Suppressor macrophage treated with lipopolysaccharide for 4 hours (primary cell): ENCODE results near the gene OR6N1.

ENCODE experiments used
- DNase-seq: peaks from one replicate; pipeline ENCODE4 v3.0.0-alpha.2; 2020

OR6N1 gene

DNA sequence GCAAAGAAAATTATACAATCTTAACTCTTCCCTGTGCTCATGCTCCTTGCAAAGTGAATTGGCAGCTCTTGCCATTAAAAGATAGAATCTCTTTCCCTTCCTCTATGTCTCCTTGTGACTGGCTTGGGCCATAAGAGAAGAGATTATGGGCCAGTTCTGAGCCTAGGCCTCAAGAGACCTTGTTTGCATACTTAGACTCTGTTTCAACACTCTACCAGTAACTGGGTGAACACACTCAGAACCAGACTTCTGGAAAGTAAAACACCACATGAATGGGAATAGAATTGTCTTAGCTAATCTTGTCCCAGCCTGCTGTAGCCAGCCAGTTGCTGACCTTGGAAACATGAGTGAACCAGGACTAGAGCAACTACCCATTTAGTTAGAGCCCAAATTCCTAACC is 36.1 kb downstream of the OR6N1 start:
- DNase-seq: no peak

DNA sequence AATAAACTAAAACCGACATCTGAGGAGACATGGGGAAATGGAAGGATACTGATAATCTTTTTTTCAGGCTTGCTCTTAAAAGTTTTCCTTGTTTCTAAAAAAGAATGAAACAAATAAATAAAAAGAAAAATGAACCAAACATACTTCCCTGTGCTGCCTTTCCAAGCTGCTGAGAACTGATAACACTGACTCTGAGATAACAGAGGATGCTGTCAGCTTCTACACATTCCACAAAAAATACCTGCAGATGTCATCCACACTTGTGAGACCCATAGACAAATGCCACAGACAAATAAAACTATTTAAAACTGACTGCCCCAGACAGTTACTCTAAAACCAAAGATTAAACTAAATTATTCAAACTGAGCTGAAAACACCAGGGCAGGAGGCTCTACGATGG is 39.5 kb downstream of the OR6N1 start:
- DNase-seq: no peak

DNA sequence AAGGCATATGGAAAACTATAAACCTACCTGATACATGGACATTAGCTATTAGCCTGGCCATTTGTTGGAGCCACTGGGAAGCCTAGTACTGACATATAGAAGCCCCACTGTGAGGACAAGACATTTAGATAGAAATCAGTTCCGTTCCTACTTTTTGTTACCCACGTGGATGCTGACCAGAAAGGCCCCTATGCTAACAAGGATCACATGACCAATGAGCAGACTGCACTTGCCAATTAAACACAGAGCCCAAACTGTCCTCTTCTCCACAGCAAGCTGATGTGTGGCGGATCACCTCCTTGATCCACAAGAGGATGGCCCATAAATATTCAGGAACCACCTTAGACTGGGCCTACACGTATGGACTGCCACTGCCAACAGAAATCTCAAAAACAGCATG is 40.3 kb downstream of the OR6N1 start:
- DNase-seq: no peak

DNA sequence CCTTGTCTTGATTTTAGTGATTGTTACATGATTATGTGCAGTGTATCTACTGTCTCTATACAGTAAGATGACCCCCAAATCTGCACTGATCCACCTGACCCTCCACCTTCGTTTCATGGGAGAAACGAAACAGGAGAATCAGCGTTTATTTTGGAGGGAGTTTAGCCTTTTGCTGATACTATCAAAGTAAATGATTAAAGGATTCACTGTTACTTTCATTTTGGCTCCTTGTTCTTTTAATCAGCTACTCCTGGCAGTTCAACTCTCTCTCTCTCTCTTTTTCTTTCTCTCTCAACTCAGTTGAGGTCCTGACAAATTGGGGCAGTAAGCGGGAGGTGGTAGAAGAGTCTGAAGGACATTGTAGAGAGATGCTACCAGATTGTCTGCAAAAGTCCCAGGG is 41.5 kb downstream of the OR6N1 start:
- DNase-seq: no peak

DNA sequence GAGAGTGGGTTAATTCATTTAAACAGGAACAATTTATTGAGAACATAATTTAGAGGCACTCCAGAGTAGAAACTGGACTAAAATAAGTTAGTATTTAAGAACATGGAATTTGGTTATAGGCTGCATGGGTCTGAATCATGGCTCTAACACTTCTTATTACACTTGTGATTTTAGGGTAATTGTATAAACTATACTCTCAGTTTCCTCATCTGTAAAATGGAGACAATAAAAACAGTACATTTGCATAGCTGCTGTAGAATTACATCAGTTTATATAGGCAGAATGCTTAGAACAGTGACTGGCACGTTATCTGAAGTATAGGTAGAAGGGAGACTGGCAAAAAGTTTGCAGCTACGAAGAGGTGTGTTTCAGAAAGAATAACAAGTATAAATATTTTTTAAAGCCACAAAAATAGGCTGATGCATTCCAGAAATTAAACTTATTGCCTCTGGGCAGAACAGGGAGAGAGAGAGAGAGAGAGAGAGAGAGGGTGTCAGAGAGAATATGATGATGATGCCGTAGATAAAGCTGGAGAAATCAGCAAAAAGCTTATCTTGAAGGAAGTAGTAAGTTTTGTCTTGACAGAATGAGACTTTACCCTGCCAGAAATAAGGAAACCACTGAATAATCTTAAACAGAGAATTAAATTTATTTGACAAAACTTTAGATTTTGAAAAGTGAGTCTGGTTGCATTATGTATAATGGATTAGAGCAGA is 43.3 kb downstream of the OR6N1 start:
- DNase-seq: no peak

DNA sequence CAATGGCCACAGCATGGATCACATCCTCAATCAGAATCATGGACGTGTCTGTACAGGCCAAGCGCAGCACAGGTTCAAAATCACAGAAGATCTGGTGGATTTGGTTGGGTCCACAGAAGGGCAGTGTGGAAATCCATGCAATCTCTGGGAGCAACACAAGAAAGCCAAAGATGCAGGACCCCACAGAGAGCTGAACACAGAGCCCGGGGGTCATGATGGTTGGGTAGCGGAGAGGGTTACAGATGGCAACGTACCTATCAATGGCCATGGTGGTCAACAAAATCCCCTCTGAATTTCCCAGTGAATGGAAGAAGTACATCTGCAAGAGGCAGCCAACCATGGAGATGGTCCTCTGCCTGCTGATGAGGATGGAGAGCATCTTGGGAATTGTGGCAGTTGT is 47.6 kb downstream of the OR6N1 start:
- DNase-seq: no peak

DNA sequence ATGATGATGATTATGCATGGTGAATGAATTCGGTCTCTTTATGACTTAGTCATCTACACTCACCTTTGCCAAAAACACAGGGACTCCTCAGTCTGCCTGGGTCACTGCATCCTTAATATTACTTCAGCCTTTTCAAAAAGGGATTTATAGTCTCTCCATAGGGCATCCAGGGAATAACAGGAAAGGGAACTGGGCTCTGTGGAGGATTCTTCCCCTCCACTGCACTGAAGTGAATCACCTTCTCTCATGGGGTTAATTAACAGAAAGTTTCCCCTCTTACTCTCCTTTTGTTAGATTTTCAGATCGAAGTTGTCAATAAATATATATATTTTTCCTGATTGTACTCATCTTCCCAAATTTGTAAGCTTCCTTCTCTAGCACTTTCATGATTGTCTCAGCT is 51.4 kb downstream of the OR6N1 start, which contains the start of gene OR6K3:
TSS of gene OR6K3 (minus strand) at position 101 of the 400 bp plus-strand sequence. CDS start 2,605 bp downstream, outside the sequence.
- DNase-seq: no peak

DNA sequence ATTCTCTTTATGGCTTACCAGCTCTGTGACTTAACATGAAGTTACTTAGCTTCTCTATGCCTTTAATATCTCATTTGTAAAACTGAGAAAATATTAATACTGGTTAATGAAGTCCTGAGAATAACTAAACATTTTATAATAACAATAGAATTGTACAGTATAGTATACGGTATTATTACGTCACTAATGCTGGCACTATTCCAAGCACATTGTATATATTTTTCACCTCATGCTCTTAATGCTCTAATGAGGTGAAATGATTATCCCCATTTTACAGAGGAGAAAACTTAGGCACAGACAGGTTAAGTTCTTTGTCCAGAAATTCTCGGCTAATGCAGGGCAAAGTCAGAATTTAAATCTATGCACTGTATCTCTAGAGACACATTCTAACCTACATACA is 52.3 kb downstream of the OR6N1 start:
- DNase-seq: no peak

DNA sequence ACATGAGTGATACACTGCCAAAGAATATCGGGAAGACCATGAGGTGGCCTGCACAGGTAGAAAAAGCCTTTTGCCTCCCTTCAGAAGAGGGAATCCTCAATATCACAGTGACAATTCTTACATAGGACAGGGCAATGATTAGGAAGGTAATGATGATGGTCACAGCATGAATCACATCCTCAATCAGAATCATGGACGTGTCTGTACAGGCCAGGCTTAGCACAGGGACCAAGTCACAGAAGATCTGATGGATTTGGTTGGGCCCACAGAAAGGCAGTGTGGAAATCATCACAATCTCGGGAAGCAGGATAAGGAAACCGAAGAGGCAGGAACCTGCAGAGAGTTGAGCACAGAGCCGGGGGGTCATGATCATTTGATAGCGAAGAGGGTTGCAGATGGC is 54.7 kb downstream of the OR6N1 start:
- no peak for DNase-seq

DNA sequence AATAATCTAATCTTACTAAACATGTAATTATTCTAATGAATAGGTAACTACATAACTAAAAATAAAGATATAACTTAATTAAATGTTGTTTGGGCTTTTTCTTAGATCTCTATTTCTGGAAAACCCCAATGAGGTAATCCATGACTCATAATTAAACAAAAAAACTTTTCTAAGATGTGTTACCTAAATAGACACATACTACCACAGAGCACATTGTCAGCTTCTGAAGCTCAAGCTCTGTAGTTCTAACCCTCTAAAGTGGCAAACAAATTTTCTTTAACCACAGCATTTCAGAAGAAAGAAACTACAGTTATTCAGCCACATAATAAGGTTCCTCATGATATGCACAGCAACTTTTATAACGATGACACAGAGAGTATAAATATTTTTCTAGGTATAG is 55.7 kb downstream of the OR6N1 start:
- DNase-seq: peak; percentile 18

DNA sequence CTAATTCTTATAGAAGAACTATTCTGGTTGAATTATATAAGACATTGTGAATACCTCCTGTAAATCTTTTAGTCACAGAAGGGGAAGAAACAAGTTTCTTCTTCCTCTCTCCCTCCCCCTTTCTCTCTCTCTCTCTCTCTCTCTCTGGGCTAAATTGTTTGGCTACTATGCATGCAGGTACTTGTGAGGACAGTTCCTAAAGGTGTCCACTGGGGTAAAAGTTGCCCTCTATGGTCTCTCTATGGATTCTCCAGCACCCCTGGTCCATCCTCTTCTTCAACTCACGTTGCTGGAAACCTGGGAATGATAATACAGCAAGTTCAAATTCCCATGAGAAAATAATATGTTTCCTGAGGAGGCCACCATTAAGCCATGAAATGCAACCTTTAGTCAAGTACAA is 57.2 kb downstream of the OR6N1 start:
- no peak for DNase-seq
